GM18868 (cell line): Measurements from ENCODE around the gene LGALS3.
A peak's percentile ranks its signal among the peaks of the same experiment; 100 is the strongest.

Experiments used
- ATAC-seq: cut with Tn5 transposase; IDR thresholded peaks from one replicate; pipeline ENCODE4 v1.9.1; 2021; ENCODE audit warnings: mild to moderate bottlenecking, moderate library complexity; ENCODE audit not compliant: unreplicated experiment

The LGALS3 gene

GRCh38 chr14:55114720-55115119 is 14.3 kb upstream of the LGALS3 start:
- no peak for ATAC-seq

DNA sequence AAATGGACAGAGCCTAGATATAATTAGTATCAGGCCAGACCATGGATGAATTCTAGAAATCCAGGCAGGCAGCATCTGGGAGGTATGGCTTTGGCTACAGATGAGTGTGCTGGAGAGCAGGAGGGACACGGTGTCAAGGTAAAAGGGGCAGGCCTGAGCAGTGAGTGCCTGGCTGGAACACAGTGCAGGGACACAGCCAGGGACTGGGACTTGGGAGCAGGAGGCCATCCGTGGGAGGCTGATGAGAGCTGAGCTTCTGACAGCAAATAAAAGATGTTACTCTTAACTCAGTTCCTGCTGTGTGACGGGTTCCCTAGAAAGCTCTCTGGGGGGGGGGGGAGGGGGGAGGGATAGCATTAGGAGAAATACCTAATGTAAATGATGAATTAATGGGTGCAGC is 13.6 kb upstream of the LGALS3 start:
- no peak for ATAC-seq

DNA sequence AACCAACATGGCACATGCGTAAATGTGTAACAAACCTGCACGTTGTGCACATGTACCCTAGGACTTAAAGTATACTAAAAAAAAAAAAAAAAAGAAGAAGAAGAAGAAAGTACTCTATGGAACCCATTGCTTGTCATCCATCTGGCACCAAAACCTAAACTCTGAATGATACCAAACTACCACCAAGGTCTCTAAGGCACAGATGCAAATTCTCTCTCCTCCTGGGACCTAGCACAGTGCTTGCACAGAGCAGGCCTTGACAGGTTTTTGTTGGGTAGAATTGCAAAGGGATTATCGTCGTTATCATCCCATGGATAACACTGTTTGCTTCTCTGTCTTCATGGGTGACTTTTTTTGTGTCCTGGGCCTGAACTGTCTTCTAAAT is 13.2 kb upstream of the LGALS3 start:
- no peak for ATAC-seq

- ATAC-seq, result no peak
These were observed 12.6 kb upstream of the LGALS3 start for GRCh38 chr14:55116246-55117030.

GRCh38 chr14:55117803-55118441 is 11.1 kb upstream of the LGALS3 start:
- no peak for ATAC-seq

GRCh38 chr14:55118761-55119160 is 10.3 kb upstream of the LGALS3 start:
- ATAC-seq, result no peak

- no peak for ATAC-seq
These were observed 8.2 kb upstream of the LGALS3 start for GRCh38 chr14:55120571-55121495.

GRCh38 chr14:55121628-55122439 is 7.2 kb upstream of the LGALS3 start:
- ATAC-seq, result no peak

DNA sequence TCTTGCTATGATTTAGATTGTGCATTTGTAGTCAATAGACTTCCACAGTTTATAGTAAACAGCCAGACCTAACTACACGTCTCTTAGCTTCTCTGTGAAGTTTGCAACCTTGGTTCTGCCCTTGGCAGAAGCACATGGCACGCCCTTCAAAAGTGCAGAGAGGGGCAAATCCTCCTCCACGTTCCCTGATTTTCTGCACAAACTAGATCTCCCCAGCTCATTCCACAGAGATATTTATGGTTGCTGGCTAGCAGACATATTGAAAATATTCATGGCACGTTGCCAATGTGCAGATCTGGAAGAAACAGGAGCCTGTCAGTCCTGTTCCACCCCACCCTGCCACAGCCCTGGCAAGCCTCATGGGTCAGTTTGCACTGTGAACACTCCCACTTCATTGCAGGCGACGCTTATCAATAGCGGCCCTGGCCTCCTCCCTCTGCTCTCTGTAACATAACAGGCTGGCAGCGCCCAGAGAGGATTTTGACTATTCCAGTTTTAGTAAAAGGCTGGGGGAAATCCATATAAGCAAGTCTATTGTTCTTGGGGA is 6.5 kb upstream of the LGALS3 start:
- no peak for ATAC-seq

DNA sequence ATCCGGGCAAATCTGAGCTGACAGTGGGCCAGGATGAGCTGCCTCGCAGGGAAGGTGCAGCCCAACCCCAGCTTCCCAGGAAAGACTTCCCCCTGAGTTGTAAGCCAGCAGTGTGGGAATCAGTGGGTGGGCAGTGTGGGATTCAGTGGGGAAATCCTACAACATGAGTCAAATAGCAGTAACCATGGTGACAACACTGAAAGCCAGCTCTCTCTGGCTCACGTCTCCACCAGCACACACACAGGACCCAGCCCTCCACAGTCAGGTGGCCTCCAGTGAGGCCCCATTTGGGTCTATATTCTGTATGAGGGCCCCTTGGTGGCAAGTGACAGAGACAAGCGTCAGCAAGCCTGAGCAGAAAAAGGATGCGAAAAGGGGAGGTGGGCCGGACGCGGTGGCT is 6.0 kb upstream of the LGALS3 start:
- peak; percentile 40 for ATAC-seq

GRCh38 chr14:55123852-55124639 is 5.0 kb upstream of the LGALS3 start:
- no peak for ATAC-seq

GRCh38 chr14:55124774-55125386 is 4.2 kb upstream of the LGALS3 start:
- no peak for ATAC-seq

DNA sequence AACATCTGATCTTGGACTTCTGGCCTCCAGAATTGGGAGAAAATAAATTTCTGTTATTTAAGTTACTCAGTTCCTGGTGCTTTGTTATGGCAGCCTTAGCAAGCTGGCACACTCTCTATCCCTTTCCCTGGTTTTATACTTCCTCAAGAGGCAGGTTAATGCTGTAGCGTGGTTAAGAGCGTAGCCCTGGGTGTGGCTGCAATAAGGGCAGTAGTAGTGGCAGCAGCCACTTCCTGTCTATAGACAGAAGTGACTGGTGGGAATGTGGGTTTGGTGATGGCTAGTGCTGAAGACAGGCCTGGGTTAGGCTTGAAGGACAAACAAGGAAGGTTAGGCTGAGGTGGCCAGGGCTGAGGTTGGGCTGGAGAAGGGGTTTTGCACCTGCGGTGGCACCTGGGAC is 3.6 kb upstream of the LGALS3 start:
- no peak for ATAC-seq

GRCh38 chr14:55126034-55126433 is 3.0 kb upstream of the LGALS3 start:
- ATAC-seq, result no peak

- no peak for ATAC-seq
These were observed 2.1 kb upstream of the LGALS3 start for GRCh38 chr14:55126932-55127459.

DNA sequence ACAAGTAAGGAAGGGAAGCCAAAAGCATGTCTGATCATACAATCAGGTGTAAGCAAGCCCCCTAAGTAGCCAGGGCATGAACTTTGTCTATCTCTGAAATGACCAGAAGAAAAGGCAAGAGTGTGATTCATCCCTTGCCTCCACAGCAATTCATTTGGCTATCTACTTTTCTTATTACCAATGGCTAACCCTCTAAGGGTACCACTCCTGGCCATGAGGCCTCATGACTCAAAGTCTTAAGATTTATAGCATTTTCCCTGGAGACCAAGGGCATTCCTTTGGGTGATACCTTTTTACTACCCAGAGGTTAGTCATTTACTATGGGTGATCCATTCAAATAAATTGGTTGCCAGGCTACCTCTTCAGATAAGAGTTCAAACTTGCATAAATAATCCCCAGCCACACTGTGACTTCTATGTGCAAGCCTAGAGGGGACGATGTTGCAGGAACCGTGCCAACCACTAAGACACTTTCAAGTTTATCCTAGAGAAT is 1.5 kb upstream of the LGALS3 start:
- no peak for ATAC-seq

DNA sequence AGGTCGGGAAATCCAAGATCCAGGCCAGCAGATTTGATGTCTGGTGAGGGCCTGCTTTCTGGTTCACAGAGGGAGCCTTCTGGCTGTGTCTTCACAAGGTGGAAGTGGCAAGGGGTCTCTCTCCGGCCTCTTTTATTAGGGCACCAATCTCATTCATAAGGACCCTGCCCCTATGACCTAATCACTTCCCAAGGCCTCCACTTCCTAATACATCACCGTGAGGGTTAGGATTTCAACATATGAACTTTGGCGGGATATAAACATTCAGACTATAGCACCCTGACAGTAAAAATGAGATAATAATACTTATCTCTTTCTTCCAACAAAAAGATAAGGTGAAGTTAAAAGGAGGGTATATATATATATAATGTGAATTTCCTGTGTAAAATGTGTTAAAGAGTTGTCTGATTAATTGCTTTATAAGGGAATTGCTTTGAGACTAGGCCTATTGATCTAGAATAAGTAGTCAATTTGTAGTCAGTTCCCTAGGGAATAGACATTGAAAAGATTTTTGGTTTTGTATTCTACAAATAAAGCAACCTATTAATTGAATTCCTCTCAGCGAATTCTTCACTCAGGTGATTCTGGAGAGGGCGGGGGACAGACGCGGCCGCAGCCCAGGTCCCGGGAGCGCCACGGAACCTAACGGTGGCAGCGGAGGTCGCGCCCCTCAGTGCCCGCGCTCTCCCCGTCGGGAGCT is 516 bp upstream of the LGALS3 start:
- no peak for ATAC-seq
